Lower lobe of right lung (tissue), 2 donors: Measurements from ENCODE around the gene KRT1. TPM values are rescaled to one million over a fixed set of nuclear protein-coding genes. Genes with fewer than 3 reads are reported as not detected.

Source experiments
- ATAC-seq, 2 donors: fragments of 200-7000 bp; cut with Tn5 transposase; one replicate each; pipeline ENCODE4 v1.9.1; 2020 to 2022; ENCODE audit warnings: mild to moderate bottlenecking in 2 of 2, moderate library complexity in 2 of 2
- DNase-seq: peaks from one replicate; pipeline ENCODE4 v3.0.0-alpha.2; 2020
- H3K27ac ChIP-seq: fragments of 200-600 bp; one replicate; pipeline ENCODE4 v1.8.0; 2022
- H3K27me3 ChIP-seq: fragments of 200-600 bp; one replicate; pipeline ENCODE4 v1.8.0; 2022; ENCODE audit warnings: low read depth
- H3K36me3 ChIP-seq: fragments of 200-600 bp; one replicate; pipeline ENCODE4 v1.8.0; 2022; ENCODE audit warnings: mild to moderate bottlenecking
- H3K4me1 ChIP-seq: fragments of 200-600 bp; one replicate; pipeline ENCODE4 v1.8.0; 2022
- H3K4me3 ChIP-seq: fragments of 200-600 bp; one replicate; pipeline ENCODE4 v1.8.0; 2022; ENCODE audit warnings: mild to moderate bottlenecking
- H3K9me3 ChIP-seq: fragments of 200-600 bp; one replicate; pipeline ENCODE4 v1.8.0; 2022
- CTCF ChIP-seq: fragments of 200-600 bp; IDR thresholded peaks from one replicate; pipeline ENCODE4 v1.8.0; 2022; ENCODE audit warnings: antibody characterized with exemption, mild to moderate bottlenecking
- intact Hi-C: fragments of 100-400 bp; cut with DNase I; formaldehyde crosslinking; loops from one replicate; pipeline ENCODE4 v1.11.0; 2022
- total RNA-seq: library from RNA; stranded (reverse); fragmentation: NEBNext Ultra II Directional; extraction: Animal tissue kit (Norgen Biotek cat#: 25700); gene quantifications from one replicate; pipeline ENCODE4 v1.2.1, GENCODE V29; 2021
- donor health status: DM: no; HTN: yes; CAD: no; lungs with severe emphysema.

Gene KRT1
- total RNA-seq, 1 donor from 2014 or later, result 1.3 TPM

- Histone ChIP-seq H3K36me3 (no peaks in the 10 kb centered on the region), H3K27ac (no peak overlapping the region), H3K4me3 (no peak overlapping the region), H3K9me3 (no peaks in the 10 kb centered on the region), H3K27me3 (peaks cover 54% of the 10 kb centered on the region), H3K4me1 (peaks cover 9% of the 10 kb centered on the region)
- ATAC-seq (no peak), DNase-seq (no peak)
- TF ChIP-seq CTCF, result no peak
- intact Hi-C loops, result no loop called here
These were observed 6.7 kb upstream of the KRT1 start for GRCh38 chr12:52686756-52687487.

GRCh38 chr12:52686063-52686462 is 5.9 kb upstream of the KRT1 start:
- H3K36me3 ChIP-seq, result no peaks in the 10 kb centered on the region
- TF ChIP-seq CTCF, result no peak
- peaks cover 47% of the 10 kb centered on the region for H3K27me3 ChIP-seq
- H3K9me3 ChIP-seq, result no peaks in the 10 kb centered on the region
- ATAC-seq (no peak), DNase-seq (no peak)
- H3K27ac ChIP-seq, result no peak overlapping the region
- intact Hi-C loops, result no loop called here
- H3K4me1 ChIP-seq, result peaks cover 4% of the 10 kb centered on the region
- H3K4me3 ChIP-seq, result no peak overlapping the region

- H3K27me3 ChIP-seq, result peaks cover 40% of the 10 kb centered on the region
- DNase-seq, result no peak
- intact Hi-C loops, result no loop called here
These were observed 5.2 kb upstream of the KRT1 start for GRCh38 chr12:52685406-52685890.

GRCh38 chr12:52684431-52684830 is 4.2 kb upstream of the KRT1 start:
- ATAC-seq, result no peak
- Histone ChIP-seq H3K4me1 (no peaks in the 10 kb centered on the region), H3K4me3 (no peak overlapping the region), H3K9me3 (no peaks in the 10 kb centered on the region), H3K27ac (no peak overlapping the region), H3K36me3 (no peaks in the 10 kb centered on the region), H3K27me3 (peaks cover 34% of the 10 kb centered on the region)
- DNase-seq, result no peak
- intact Hi-C loops, result no loop called here
- no peak for TF ChIP-seq CTCF

More at GRCh38 chr12:52685406-52685890, 5.2 kb upstream of the KRT1 start:
- Histone ChIP-seq H3K4me1 (no peaks in the 10 kb centered on the region), H3K9me3 (no peaks in the 10 kb centered on the region), H3K4me3 (no peak overlapping the region), H3K27ac (no peak overlapping the region), H3K36me3 (no peaks in the 10 kb centered on the region)
- TF ChIP-seq CTCF, result no peak
- no peak for ATAC-seq

- no peak overlapping the region for H3K4me3 ChIP-seq
- no peaks in the 10 kb centered on the region for H3K4me1 ChIP-seq
- H3K27ac ChIP-seq, result no peak overlapping the region
- no peak for DNase-seq
- intact Hi-C loops, result no loop called here
- no peaks in the 10 kb centered on the region for H3K36me3 ChIP-seq
- H3K9me3 ChIP-seq, result no peaks in the 10 kb centered on the region
- H3K27me3 ChIP-seq, result peaks cover 34% of the 10 kb centered on the region
- no peak for ATAC-seq
- no peak for TF ChIP-seq CTCF
These were observed 3.5 kb upstream of the KRT1 start for GRCh38 chr12:52683575-52684300.
